IPS DF 4.7 (cell line): ENCODE measurements around the gene ZNF462.

Source experiments
- DNase-seq: peaks from one replicate; pipeline ENCODE4 v3.0.0-alpha.2; 2013; ENCODE audit warnings: low spot score; ENCODE audit errors: extremely low read depth

Gene ZNF462

DNA sequence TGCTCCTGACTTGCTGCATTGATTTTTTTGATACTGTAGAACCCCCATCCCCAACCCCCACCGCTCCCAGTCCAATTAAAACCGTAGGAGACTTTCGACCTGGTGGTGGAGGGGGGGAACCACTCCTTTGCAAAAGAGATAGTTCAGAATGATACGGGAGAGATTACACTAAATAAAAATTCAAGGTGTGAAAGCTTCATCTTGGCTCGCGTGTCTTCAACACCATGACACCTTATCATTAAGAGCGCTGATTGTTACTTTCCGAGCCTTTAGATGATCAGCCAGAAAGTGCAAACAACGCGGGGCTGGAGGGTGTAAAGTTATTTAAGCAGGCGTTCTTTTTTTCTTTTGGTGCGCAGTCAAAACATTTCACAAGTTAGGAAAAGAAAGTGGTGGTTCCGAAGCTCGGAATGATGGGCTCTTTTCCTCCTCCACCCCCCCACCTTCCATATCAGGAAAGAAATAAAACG lies 1.3 kb upstream of the ZNF462 start:
- no peak for DNase-seq

GRCh38 chr9:106862110-106862820 lies 701 bp upstream of the ZNF462 start:
- DNase-seq, result no peak

GRCh38 chr9:106864373-106865143 lies 1.6 kb downstream of the ZNF462 start:
- no peak for DNase-seq

DNA sequence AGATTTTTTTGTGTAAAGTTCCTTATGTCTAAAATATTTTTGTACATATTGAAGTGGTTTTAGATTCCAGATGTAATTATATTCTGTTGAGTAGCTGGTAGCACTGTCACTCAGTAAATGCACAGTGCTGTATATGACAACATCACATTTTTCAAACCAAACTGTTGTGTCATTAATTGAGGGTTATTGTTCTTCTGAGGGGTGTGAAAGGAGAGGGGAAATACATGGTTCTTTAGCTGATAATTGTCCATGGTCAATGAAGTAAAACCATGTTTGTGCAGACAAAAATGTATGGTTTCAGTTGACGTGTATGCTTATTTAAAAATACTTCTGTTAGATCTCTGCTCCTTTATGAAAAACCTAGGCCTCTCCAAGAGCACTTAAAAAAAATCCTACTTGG lies 3.3 kb downstream of the ZNF462 start:
- DNase-seq, result no peak

- DNase-seq, result no peak
These were observed 4.3 kb downstream of the ZNF462 start for GRCh38 chr9:106867286-106867685.

DNA sequence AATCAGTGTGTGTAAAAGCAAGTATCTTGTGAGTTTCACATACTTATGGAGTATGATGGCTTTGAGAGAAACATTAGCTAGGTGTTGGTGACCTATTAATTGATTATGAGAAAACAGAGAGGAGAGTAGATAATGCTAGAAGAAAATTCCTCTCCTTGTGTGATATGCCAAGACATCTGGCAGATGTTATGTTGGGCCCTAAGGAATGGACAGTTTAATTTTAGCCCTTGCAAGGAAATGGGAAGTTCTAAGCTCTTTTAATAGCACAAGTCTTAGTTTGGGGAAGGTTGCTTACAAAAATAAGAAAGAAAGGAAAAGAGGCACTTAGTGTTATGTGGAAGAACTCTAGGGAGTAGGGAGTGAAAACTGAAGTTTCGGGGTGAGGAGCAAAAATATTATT lies 5.1 kb downstream of the ZNF462 start:
- DNase-seq, result no peak

GRCh38 chr9:106868565-106868964 lies 5.6 kb downstream of the ZNF462 start:
- no peak for DNase-seq

DNA sequence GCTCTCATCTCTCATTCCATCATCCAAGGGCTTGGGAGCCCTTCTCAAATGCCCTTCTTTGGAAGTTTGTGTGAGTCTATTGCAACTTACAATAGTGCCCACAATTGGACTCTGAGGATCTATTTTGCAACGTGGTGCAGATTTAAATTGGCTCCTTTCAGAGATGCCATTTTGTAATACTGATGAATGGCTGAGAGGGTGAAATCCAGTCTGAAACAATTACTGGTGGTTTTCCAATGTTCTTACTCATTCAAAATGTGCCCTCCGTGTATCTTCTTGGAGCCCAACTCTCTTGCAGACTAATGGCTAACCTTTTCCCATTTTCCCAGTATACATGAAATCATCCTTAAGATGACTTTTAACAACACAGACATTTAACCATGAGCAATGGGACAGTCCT lies 6.1 kb downstream of the ZNF462 start:
- DNase-seq, result no peak

- DNase-seq, result no peak
These were observed 6.5 kb downstream of the ZNF462 start for GRCh38 chr9:106869458-106869857.

DNA sequence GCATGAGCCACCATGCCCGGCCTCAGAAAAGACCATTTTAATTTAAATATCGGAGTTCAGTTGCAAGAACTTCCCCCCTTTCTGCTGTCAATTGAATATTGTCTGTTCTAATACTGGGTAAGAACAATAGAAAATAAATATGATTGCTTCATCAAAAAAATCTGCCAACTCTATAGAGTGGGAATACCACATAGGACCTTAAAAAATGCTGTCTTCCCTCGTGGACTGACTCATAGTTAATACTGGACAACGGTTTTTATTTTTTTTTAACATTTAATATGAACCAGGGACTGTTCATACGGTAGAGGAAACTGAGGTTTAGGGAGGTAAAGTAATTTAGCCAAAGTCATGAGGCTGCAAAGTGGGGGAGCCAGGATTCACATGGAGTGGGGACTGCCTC lies 9.7 kb downstream of the ZNF462 start:
- DNase-seq, result no peak

GRCh38 chr9:106874031-106874430 lies 11.1 kb downstream of the ZNF462 start:
- no peak for DNase-seq

- no peak for DNase-seq
These were observed 11.7 kb downstream of the ZNF462 start for GRCh38 chr9:106874652-106875051.

- DNase-seq, result no peak
These were observed 12.6 kb downstream of the ZNF462 start for GRCh38 chr9:106875529-106875928.

DNA sequence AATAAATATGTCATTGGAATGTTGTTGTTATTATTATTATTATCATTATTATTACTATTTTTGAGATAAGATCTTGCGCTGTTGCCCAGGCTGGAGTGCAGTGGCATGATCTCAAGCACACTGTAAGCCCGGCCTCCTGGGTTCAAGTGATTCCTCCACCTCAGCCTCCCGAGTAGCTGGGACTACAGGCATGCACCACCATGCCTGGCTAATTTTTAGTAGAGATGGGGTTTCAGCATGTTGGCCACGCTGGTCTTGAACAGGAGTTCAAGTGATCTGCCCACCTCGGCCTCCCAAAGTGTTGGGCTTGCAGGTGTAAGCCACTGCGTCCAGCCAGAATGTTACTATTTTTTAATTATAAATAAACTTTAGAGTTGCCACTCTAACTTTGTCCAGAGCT lies 14.4 kb downstream of the ZNF462 start:
- no peak for DNase-seq

- DNase-seq, result no peak
These were observed 15.3 kb downstream of the ZNF462 start for GRCh38 chr9:106878081-106878837.

GRCh38 chr9:106878934-106879333 lies 16.0 kb downstream of the ZNF462 start:
- DNase-seq, result no peak

- no peak for DNase-seq
These were observed 16.5 kb downstream of the ZNF462 start for GRCh38 chr9:106879439-106879882.

GRCh38 chr9:106880081-106880480 lies 17.1 kb downstream of the ZNF462 start:
- no peak for DNase-seq

GRCh38 chr9:106880863-106881262 lies 17.9 kb downstream of the ZNF462 start:
- DNase-seq, result no peak

DNA sequence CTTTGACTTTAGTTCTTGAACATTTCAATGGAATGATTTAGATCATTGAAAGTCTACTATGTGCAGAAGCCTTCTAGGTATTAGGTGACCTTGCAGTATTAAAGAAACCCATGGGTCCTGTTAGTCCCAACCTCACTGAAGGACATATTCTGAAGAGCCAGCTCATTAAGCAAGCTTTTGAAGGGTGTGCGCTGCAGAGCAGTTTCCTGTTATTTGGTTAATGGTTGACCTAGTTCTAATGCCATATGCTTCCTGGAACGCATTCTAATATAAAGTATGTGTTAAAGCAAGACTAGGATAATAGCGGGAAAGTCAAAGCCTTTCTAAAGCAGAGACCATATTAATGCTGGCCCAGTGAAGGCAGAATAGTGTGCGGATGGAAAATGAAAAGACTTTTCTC lies 20.1 kb downstream of the ZNF462 start:
- DNase-seq, result no peak

DNA sequence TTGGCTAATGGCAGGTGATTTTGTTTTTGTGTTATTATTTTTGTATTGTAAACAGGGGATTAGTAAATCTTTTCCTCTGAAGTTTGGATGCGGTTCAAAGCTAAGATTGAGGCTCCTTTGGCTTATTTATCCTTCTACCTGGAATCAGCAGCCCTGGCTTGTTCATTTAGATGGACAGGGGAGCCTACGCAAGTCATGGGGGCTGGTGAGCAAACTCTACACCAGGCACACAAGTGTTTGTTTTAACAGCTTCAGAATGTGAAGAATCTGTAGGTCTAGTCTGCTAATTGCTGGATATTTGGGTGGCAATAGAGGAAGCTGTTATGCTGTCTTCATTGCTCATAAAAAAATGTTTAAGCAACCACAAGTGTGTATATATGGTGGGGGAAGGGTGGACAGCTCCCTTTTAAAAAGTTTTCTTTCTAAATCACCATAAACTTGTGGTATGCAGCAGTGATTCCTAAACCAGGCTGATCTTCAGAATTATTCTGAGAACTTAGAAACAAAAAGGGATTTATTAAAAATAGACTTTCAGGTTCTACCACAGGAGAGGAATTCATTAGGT lies 20.7 kb downstream of the ZNF462 start:
- DNase-seq, result no peak

DNA sequence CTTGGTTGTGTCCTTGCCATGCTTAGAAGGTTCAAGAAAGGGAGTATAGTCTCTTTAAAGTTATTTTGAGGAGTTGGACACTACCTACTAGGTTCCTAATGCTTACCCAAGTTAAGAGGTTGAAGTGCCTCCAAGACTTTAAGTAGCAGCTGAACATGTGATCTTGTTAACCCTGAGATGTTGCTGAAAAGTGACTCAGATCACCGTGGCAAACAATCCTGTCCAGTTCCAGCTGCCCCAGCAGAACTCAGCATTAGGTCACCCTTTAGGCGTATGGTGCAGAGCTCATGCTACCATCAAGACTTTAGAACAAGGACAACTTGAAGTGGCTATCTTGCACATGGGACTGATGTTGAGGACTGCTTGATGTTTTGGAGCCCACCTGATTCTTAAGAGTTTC lies 22.5 kb downstream of the ZNF462 start:
- no peak for DNase-seq
